HS-5 (cell line): ENCODE data around the gene PNLIPRP2.
A peak's percentile ranks its signal among the peaks of the same experiment; 100 is the strongest.

Experiments used
- DNase-seq: peaks from one replicate; pipeline ENCODE4 v3.0.0-alpha.2; 2012; ENCODE audit warnings: low read depth

Gene PNLIPRP2

GRCh38 chr10:116683821-116684220 is 63.1 kb downstream of the PNLIPRP2 start:
- DNase-seq, result no peak

DNA sequence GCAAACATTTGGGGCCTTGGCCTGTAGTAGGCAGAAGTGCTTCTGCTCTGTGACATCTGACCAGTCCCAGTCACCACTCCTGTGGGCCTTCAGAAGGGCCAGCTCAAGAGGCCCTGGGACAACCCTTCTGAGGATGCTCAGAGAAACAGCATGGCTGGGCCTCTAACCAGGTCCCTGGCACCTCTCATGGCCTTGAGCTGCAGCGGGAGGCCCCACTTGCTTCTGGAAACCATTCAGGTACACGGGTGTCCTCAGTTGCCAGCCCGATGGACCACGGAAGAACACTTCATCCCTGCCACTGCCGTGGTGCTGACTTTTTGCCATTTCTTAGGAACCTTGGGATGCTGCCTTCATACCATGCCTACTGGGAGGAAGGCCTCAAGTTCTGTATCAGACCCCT is 64.0 kb downstream of the PNLIPRP2 start:
- no peak for DNase-seq

GRCh38 chr10:116685807-116686206 is 65.1 kb downstream of the PNLIPRP2 start:
- no peak for DNase-seq

DNA sequence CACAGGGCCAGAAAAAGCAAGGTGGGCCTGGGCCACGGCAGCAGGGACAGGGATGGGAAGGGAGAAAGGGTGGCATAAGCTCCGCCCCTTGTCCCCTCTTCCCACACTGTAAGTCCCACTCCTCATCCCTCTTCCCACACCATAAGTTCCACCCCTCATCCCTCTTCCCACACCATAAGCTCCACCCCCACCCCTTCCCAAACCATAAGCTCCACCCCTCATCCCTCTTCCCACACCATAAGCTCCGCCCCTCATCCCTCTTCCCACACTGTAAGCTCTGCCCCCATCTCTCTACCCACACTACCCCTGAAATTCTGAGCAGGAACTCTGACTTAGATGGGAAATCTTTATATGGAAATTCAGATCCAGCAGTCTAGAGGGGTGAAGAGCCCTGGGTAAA is 65.9 kb downstream of the PNLIPRP2 start:
- no peak for DNase-seq

DNA sequence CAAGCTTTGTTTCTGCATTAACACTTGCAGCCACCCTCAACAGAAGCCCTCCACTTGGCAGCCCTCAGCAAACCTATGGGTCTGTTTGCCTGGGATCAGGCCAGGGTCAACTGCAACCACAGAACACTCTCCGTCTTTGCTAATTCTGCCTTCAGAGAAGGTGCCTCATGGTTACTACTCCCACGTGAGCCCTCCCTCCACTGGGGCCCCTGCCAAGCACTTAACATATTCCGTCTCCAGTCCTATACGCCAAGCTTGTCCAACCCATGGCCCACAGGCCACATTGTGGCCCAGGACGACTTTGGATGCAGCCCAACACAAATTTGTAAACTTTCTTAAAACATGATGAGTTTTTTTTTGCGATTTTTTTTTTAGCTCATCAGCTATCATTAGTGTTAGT is 66.9 kb downstream of the PNLIPRP2 start:
- no peak for DNase-seq

- DNase-seq, result peak; percentile 18
Measured at GRCh38 chr10:116688241-116688711, 67.5 kb downstream of the PNLIPRP2 start.

DNA sequence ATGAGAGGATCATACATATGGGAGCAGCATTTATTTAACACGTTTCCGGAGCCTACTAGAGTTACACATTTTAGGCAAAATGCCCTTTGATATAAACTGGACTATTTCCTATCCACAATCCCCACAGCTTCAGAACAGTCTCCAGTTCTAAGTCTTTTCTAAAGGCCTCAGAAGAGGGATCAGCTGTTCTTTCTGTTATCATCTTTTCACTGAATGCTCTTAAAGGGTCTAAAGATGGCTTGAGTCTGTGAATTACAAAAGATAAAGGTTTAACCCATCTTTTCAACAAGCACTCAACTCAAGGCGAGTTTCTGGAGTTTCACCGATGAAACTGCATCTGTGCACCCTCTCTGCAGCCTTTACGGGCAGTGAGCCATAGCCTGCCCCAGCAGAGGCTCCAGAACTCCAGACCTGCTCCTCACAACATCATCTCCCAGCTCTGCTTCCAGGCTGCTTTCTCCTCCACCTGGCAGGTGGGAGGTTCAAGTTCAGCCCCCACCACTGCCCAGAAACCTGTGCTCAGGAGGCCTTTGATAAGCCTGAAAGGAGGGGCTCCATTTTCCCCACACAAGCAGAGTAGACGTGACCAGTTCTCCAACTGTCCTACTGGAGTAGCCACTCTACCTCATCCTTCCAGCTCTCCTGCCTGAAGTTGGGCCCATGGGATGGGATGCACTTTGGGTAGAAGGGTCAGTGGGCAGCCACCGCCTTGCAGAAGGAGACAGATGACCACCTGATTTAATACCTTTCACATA is 68.2 kb downstream of the PNLIPRP2 start:
- DNase-seq, result no peak

GRCh38 chr10:116689744-116690143 is 69.0 kb downstream of the PNLIPRP2 start:
- no peak for DNase-seq

DNA sequence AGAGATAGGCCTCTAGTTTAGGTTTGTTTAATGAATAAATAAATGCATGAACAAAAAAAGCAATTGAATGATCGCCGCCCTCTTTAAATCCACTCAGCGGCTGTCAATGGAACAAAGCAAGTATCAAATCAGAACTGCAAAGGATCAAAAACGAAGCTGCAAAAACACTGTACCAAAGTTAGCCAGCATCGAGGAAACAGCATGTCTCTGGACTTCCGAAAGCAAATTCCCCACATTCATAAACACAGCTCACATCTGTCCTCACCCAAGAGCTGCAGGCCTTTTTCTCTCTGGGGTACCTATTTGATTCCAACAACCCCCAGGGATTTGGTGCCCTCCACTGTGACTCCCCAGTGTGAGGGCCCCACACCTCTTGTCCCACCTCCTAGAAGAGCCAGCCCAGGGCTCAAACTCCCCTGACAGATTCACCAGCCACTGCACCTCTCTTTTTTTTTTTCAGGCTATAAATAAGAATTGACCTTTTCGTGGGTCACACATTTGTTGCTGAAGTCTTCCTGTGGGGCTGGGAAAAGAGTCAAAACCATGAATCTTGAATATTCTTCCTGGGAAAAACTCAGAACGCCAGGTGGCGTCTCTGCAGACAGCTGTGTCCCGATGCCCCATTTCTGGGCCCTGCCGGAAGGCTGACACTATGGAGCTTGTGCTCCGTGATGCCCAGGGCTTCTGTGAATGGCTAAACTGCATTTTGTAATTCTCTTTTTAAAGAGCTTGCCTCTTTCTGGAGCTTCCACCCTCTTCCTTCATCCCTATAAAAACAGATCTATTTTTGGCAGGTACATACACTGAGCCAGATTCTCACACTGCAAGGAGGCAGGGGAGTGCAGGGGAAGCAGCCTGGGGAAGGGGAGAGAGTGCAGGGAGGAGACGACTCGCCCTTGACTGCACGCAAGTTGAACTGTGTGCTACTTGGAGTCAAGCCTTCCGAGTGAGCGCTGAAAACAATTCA is 69.9 kb downstream of the PNLIPRP2 start:
- DNase-seq, result no peak

DNA sequence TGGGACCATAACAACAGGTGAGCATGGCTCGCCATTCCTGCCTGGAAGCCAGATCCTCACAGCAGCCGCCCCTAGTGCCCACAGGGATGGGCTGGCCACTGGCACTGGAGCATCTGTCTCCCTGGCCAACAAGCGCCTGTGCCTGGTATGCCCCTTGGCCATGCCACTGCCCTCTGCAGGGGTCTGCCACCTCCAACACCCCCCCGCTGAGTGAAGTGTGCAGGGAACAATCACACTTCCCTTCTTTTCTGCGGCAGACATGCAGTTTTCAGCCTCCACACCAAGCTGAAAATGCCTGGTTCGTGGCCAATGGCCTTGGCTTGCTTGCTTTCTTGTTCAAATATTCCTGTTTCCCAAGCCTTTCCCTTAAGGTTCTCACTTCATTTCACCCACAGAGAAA is 70.9 kb downstream of the PNLIPRP2 start:
- DNase-seq, result no peak

GRCh38 chr10:116692225-116692624 is 71.5 kb downstream of the PNLIPRP2 start:
- DNase-seq, result no peak

GRCh38 chr10:116694243-116694926 is 73.6 kb downstream of the PNLIPRP2 start:
- no peak for DNase-seq
